Coronary artery (tissue), 2 donors: ENCODE measurements around the gene AMTN.
"Not testable (repeated sequence)": the region's sequence is repeated elsewhere in the genome, so short reads cannot be mapped to it uniquely, and the experiment has no call there.

ENCODE experiments used
- DNase-seq: peaks from one replicate; pipeline ENCODE4 v3.0.0-alpha.2; 2017; ENCODE audit warnings: low spot score
- H3K27ac ChIP-seq, 2 donors: fragments of 200-600 bp; sonication (generic); one replicate each; pipeline ENCODE4 v1.5.1; 2016 to 2019
- H3K4me3 ChIP-seq: fragments of 200-600 bp; sonication (generic); 2 replicates; pipeline ENCODE4 v1.5.1; 2016; ENCODE audit warnings: mild to moderate bottlenecking, moderate library complexity
- TF ChIP-seq, protein P1 (sequence below): fragments of 200-600 bp; sonication (generic); IDR thresholded peaks from one replicate; pipeline ENCODE4 v1.5.1; 2019; ENCODE audit warnings: antibody characterized with exemption

The AMTN gene

DNA sequence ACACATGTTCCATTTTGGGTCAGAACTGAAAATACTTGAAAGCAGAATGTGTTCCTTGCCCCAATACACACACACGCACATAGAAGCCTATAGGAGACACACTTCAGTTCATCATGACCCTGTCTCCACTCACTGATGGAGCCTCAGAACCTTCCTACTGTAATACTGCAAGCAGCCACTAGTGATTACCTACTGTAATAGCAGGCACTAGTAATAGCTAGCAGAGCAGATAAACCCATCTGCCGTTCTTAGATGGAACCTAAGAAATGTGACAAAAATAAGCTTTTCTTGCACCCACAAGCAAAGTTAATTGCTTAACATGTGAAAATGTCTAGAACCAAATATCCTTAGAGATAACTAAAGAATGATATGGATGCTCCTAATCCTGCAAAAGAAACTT is 13.6 kb downstream of the AMTN start:
- Histone ChIP-seq H3K27ac (no peak overlapping the region), H3K4me3 (no peak overlapping the region)
- TF ChIP-seq, protein P1, sequence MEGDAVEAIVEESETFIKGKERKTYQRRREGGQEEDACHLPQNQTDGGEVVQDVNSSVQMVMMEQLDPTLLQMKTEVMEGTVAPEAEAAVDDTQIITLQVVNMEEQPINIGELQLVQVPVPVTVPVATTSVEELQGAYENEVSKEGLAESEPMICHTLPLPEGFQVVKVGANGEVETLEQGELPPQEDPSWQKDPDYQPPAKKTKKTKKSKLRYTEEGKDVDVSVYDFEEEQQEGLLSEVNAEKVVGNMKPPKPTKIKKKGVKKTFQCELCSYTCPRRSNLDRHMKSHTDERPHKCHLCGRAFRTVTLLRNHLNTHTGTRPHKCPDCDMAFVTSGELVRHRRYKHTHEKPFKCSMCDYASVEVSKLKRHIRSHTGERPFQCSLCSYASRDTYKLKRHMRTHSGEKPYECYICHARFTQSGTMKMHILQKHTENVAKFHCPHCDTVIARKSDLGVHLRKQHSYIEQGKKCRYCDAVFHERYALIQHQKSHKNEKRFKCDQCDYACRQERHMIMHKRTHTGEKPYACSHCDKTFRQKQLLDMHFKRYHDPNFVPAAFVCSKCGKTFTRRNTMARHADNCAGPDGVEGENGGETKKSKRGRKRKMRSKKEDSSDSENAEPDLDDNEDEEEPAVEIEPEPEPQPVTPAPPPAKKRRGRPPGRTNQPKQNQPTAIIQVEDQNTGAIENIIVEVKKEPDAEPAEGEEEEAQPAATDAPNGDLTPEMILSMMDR: no peak
- DNase-seq: no peak

DNA sequence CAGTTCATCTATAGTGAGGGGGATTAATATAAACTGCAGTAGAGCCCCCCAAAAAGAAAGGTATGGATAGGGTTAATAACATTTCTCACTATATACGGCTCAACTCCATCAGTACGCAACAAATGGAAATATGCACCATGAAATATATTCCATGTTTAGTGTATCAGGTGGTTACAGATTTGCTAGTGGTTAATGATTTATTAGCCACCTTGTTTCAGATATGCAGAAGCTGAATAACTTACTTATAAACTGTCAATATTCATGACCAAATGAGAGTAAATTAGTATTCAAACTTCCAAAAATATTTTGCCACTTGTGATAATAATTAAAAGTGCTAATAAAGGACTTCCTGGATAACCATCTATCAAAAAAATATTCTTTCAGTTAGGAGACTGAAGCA is 14.8 kb downstream of the AMTN start:
- Histone ChIP-seq H3K27ac (no peak overlapping the region), H3K4me3 (no peak overlapping the region)
- TF ChIP-seq, protein P1: no peak
- no peak for DNase-seq

DNA sequence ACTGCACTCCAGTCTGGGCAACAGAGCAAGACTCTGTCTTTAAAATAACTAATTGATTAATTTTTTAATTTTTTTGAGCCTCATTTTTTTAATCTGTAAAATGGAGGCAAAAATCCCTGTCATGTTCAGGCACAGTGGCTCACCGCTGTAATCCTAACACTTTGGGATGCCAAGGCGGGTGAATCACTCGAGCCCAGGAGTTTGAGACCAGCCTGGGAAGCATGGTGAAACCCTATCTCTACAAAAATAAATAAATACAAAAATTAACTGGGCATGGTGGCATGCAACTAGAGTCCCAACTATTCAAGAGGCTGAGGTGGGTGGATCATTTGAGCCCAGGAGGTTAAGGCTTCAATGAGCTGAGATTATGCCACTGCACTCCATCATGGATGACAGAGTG is 15.4 kb downstream of the AMTN start:
- TF ChIP-seq, protein P1: no peak

DNA sequence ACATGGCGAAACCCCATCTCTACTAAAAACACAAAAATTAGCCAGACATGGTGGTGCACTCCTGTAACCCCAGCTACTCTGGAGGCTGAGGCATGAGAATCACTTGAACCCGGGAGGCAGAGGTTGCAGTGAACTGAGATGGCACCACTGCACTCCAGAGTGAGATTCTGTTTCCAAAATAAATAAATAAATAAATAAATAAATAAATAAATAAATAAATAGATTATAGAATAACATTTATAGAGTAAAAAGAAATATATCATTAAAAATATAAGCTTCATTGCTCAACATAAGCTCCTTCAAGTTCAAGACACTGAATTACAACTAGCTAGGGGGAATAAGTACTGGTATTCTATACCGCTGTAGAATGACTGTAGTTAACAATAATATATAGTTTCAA is 16.5 kb downstream of the AMTN start:
- H3K4me3 ChIP-seq, DNase-seq, H3K27ac ChIP-seq: not testable (repeated sequence)

More for the DNA sequence above, 15.4 kb downstream of the AMTN start:
- DNase-seq: no peak
- H3K27ac ChIP-seq: no peak overlapping the region
- no peak overlapping the region for H3K4me3 ChIP-seq

- DNase-seq: no peak
- H3K4me3 ChIP-seq: no peak overlapping the region
- H3K27ac ChIP-seq: no peak overlapping the region
- TF ChIP-seq, protein P1: no peak
Measured at GRCh38 chr4:70538869-70539268, 20.5 kb downstream of the AMTN start.

GRCh38 chr4:70544279-70544868 is 26.0 kb downstream of the AMTN start:
- DNase-seq: no peak
- no peak overlapping the region for H3K27ac ChIP-seq
- TF ChIP-seq, protein P1: no peak
- no peak overlapping the region for H3K4me3 ChIP-seq

DNA sequence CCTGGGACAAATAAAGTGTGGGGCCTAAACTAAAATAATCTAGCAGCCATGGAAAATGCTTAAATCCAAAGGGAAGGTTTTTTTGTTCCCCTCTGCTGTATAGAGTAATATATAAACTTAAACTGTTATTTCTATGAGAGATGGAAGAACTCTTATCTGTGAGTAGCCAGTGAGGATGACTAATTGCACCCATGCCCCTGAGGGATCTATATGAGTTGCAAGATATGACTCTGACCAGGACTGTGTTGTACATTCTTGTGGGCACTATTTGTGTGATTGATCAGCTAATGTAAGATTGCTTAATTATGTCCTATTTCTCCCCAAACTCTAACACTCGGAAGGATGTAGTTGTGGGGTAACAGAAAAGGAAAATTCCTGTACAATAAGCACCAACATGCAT is 38.5 kb downstream of the AMTN start:
- TF ChIP-seq, protein P1: no peak
- Histone ChIP-seq H3K4me3 (no peak overlapping the region), H3K27ac (no peak overlapping the region)
- DNase-seq: no peak
